GM18867 (cell line): ENCODE data around the gene CTCF.

Experiments used
- ATAC-seq: cut with Tn5 transposase; IDR thresholded peaks from one replicate; pipeline ENCODE4 v1.9.1; 2021; ENCODE audit warnings: mild to moderate bottlenecking, moderate library complexity; ENCODE audit not compliant: unreplicated experiment

Gene CTCF

DNA sequence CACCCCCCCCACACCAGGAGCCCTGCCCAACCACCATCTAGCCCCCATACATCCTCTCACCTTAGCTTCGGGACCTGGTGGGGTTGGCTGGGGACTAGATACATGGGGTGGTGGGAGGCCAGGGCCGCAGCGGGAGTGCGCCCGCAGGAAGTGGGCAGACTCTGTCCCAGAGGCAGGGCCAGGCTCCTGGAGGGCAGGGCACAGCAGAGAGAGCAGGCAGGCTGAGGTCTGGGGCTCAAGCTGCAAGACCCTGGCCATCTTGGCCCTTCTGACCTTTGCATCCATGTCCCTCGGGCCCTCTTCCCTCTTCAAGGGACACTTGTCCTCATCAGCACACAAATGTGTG is 101.5 kb downstream of the CTCF start:
- ATAC-seq = no peak

DNA sequence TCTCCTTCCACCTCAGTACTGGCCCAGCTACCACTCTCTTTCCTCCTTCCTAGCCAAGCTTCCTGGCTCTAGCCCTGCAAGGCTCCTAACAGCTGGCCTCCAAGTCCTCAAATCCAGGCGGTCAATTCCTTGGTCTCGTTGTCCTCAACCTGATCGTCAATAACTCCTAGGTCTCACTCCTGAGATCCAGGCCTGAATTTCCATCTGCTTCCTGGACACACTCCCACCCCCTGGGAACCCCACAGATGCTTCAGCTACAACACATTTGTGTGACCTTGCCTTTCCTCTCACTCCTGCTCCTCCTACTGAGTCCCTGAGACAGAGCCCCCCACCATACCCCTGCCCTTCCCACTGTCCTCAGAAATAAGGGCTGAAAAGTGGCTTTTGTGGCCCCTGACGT is 101.9 kb downstream of the CTCF start:
- ATAC-seq = no peak

DNA sequence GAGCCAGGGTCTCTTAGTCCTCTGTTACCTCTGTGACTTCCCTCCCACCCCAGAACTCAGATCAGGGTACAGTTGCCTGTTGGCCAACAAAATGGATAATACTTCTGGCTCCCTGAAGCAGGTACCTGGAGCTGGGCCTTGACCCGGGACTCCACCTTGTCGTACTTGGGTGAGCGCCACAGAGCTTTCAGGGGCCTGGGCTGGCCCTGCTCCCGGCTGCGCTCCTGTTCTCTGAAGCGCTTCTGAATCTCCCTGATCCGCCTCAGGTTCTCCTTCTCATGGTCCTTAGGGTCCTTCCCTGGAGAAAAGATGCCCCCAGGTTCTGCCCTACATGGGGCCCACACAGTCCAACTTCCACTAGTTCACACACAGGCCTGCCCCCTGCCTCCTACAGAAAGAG is 102.5 kb downstream of the CTCF start:
- no peak for ATAC-seq

DNA sequence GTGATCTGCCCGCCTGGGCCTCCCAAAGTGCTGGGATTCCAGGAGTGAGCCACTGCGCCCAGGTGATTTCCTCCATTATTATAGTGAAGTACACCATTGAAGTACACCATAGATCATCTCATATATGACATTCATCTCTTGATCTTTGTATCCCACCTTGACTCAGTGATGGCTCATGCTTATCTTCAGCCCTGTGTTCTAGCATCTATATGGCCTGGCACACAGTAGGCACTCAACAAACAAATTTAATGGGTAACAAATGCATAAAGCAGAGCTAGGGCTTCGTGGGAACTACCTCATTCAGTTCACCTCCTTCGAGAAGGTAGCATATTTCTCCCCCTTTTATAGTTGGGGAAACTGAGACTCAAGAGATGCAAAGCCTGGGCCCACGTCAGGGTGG is 103.3 kb downstream of the CTCF start:
- no peak for ATAC-seq

DNA sequence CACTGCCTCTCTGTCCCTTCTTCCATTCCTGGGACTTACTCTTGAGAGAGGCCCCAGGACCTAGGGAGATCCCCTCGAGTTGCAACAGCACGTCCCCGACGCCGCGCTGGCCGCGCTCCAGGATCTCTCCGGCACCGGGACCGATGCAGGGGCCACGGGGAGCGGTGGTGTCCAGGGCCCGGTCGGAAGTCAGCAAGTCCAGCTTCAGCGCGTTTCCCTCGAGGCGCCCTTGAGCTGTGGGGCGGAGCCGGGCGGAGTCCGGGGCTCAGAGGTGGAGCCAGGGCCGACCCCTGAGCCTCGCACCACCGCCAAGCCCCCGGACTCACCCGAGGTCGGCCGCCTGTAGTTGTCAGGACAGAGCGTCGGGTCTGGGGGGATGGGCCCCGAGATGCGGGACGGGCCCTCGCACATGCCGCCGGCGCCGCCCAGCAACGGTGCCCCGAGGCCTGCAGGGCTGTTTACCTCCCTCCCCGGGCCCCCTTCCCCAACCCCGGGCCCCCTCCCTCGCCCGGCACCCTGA is 103.8 kb downstream of the CTCF start:
- no peak for ATAC-seq

DNA sequence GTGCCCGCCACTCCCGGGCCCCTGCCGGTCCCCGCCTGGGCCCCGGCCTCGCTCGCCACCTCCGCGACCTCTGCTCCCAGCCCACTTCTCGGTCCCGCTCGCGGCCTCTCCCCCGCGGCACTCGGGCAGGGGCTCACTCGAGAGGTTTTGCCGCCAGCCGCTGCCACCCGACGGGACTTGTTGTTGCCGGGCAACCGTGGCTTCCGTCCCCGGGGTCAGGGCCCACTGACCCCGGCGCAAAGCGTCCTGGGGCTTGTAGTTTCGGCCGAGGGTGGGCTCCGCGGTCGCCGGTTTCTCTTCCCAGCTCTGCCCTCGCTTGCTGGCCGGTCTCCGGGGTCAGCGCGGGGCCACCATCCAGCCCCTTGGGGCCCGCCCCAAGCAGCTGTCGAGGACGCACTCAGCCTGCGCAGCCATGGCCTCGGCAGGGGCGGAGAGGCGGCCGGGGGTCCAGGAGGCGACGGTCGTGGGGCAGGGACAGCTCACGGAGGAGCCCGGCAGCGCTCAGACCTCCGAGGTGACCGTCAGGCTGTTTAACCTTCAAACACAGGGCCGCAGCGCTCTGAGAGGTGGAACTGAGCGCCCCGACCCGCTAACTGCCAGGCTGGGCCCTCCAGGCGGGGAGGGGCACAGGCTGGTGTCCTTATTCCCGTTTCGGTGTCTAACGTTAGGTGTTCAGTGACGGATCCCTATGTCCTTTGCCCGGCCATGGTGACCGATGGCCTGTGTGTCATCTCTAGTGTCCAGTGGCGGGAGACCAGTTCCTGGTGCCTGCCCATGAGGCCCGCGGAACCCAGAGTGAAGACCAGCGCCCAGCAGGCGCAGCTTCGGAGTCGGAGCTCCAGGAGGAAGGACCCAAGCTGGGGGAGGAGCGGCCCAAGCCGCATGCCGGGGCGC is 104.5 kb downstream of the CTCF start, which contains the start of the genes C16orf86 and ENKD1:
C16orf86 (plus strand) TSS at position 256 of the 894 bp plus-strand sequence; CDS start at position 413, 157 bp downstream.
ENKD1 (minus strand) TSS at position 192 of the 894 bp plus-strand sequence. CDS start 308 bp downstream, outside the sequence.
- ATAC-seq = peak; percentile 59

DNA sequence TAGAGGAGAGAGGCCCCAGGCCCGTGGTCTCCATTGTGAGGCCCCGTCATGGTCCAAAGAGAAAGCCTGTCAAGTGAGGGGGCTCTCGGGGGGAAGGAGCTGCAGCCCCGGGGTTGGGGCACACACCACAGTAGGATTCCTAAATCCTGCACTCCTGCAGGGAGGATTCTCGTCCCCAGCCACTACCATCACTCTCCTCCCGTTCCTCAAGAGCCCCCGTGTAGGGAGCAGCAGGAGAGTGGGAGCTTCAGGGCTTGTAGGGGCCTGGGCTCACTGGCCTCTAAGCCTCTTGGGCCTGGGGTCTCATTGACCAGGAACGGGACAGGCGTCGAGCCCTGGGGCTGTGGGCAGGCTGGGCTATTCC is 105.1 kb downstream of the CTCF start:
- ATAC-seq = no peak

DNA sequence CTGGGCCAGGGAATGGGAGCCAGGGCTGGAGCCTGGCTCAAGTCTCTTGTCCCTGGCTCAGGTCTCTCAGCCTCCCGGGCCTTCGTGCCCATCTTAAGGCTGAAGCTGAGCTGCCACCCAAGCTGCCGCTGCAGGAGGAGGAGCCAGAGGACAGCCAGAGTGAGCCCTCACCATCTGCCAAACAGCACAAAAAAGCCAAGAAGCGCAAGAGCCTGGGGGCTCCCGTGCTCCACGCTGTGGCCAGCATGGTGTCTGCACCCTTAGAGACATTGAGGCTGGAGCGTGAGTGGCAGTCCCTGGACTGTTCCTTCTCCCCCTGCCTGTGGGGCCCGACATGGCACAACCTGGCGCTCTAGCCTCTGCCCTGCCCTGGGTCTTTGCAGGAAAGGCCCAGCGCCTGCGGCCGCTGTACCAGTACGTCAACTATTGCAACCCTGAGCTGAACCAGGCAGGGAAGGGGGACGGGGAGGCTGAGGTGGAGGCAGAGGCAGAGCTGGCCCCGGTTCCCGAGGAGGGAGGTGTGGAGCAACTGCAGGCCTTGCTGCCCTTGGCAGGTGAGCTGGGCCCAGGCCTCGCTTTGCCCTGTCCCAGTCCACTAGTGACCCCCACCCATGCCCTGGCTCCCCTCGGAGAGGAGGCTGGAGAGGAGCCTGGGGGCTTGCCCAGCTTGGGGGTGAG is 105.6 kb downstream of the CTCF start:
- peak; percentile 62 for ATAC-seq

DNA sequence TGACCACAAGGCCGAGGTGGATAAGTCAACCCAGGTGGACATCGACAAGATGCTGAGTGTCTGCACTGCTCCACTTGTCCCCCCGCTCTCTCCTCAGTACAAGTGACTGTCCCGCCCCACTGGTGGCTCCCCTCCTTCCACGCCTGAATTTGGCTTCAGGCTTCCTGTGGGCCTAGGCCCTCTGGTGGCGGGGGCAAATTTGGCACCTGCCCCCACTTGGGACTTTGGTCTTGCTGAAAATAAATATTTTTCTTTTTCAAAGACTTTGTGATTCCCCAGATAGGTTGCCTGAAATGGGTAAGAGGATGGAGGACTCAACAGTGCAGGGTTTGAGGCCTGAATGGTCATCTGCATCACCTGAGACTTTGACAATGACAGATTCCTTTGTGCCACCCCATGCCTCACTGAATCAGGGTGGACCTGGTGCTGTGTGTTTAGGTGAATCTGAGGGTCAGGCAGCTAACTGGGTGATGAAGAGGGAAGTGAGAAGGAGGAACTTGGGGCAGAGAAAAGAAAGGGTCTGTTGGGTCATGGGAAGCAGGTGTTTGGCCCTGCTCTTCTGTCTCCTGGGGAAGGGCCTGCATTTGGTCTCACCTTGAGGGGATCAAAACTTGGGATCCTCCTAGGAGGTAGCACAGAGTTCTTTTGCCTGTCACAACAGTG is 106.3 kb downstream of the CTCF start:
- ATAC-seq = no peak

DNA sequence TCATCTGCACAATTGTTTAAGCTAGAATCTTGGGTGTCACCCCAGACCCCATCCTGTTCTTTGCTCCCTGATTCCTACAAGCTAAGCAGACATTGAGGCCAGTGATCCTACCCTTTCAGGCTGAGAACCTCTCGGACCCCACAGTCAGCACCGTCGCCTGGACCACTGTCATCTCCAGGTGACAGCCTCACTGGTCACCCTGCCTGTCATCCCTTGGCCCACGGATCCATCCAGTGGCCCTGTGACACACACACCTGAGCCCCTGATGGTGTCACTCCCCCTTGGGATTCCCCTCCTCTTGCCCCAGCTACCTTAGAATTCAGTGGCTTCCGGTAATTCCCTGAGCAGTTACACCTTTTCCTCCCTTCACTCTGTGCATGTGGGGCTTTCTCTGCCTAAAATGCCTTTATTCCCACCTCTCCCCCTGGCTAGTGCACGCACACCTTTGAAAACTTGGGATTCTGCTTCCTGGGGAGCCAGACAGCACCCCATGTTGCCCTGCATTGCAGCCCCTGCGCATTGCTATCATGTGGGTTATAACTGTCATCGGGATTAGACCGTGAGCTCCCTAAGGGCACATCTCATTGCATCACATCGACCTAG is 107.3 kb downstream of the CTCF start:
- no peak for ATAC-seq

DNA sequence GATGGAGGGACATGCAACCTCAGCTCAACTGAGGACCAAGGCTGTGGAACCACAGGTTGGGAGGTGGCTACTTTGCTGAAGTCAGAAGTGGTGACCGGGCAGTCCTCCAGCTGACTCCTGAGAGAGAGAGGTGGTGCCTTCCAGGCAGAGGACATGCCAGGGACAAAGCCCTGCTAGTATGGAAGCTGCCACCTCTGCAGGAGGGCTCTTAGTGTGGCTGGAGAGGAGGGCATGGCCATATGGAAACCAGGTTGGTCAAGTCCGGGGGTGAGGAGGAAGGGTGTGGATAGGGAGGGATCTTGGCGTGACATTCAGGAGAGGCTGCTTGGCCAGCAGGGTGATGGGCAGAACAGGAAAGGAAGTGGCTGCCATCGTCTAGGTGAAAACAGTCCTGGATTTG is 110.0 kb downstream of the CTCF start:
- ATAC-seq = no peak

DNA sequence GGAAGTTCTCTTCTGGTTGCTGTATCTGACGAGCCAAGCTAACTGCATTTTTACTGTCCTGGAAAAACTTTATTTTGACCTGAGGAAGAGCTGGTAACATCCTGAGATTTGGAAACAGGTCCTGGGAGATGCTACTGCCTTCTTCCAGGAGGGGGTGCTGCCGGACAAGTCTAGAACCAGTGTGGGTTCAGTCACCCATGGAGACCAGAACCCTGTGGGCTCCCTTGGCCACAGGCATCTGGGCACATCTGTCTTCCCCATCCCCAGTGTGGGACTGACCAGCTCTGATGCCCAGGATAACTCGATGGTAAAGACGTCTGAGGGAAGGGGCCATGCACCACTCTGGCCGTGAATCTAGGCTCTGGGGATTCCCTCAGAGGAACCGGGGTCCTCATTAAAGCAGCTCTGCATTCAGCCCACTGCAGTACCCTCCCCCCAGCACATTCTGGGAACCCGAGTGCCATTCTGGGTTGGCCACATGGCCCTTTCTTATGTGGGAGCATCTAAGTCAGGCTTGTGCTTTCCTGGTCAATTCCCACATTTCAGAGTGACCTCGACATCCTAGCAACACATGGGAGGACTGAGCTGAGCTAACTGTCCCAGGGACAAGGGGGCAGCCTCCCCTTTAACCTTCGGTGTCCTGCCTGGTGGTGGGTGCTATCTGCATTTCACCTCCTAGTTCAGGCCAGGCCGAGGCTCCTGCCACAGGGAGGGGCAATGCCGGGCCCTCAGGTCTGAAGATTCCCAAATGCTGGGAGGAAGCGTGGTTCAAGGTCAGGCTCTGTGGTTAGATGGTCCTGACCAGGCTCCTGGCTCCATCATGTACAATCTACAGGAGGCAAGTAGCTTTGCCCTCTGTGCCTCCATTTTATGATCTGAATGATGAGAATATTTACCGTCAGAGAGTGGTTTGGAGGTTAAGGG is 110.7 kb downstream of the CTCF start:
- ATAC-seq = no peak

DNA sequence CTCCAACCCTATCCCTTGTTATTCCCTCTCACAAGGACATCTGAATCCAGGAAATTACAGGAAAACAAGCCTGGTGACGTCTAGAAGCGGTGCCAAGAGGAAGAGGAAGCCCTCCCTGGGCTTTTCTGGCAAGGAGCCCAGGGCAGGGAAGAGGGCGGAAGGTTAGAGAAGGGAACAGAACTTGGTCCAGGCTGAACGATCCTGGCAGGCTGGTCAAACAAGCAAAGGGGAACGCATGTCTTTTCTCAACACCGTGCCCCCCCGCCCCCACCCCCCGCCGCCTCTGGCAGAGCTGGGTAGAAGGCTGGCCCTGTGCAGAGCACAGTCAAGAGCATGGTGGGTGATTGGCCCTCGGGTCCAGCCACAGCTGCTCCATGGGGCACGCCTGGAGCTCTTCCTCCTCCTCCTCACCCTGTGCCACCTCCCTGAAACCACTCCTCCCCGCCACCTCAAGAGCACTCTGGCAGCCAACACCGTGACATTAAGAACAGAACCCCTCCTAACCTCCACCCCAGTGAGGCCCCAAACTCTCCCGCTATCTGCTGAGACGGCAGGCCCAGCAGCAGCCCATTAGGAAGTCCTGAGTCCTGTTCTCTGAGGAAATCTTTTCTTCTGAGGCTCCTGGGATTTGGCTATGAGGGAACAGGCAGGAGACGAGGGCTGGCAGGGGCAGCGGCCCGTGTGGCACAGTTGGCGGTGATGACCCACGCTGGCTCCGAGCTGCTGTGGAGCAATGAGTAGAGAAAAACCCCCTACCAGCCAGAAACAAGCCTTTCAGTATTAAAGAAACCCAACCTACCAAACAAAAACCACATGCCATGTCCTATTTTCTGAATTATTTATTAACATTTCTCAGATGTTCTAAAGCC is 111.6 kb downstream of the CTCF start:
- no peak for ATAC-seq

DNA sequence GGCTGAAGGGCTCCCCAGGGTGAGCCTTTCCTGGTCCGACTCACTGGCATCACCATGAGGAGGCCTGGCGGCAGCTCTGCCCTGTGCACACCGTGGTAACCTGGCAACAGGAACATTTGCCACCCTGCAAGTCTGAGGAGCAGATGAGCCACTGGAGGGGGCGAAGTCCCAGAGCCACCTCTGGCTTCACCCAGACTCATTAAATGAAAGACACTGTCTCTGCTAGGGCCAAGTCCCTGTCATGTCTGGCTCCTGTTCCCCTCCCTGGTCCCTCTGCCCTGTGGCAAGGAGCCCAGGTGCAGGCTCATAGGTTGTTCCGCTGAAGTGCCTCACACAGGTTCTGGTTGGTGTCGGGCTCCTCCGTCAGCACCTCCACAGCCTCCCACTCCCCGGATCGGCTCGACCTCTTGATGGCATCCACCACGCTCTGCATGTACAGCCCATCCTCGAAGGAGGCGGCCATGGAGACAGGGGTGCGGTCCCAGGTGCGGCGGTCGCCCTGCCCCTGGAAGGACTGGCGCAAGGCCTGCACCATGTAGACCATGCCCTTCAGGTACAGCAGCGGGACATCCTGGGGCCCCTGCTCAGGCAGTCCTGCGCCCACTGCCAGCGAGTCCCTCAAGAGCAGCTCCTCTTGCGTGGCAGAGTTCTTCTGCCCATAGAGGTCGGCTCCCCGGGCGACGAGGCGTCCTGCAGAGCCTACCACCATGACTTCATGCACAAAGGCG is 112.7 kb downstream of the CTCF start:
- no peak for ATAC-seq

DNA sequence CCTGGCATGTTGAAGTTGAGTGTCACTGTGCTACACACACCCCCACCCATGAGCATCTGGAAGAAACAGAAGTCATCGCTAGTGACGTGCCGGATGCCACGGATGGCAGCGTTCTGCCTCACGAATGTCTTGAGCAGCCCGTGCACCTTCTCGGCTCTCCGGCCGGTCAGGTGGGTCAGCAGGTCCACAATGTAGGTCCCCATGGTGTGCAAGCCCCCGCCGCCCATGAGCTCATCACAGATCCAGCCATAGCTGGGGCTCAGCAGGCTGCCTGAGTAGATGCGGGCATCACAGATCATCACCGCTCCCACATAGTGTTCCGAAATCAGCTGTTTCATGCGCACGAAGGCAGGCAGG is 113.2 kb downstream of the CTCF start:
- ATAC-seq = no peak

DNA sequence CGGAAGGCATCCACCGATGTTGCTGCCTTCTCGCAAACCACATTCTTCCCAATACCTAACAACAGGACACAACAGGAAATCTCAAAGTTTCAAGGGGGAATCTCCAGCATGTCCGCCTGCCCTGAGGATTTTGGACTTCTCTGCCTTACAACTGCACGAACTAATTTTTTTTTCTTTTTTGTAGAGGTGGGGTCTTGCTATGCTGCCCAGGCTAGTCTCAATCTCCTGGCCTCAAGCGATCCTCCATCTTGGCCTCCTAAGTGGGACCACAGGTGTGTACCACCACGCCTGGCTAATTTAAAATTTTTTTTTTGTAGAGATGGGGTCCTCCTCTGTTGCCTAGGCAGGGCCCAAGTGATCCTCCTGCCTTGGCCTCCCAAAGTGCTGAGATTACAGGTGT is 113.7 kb downstream of the CTCF start:
- ATAC-seq = no peak

DNA sequence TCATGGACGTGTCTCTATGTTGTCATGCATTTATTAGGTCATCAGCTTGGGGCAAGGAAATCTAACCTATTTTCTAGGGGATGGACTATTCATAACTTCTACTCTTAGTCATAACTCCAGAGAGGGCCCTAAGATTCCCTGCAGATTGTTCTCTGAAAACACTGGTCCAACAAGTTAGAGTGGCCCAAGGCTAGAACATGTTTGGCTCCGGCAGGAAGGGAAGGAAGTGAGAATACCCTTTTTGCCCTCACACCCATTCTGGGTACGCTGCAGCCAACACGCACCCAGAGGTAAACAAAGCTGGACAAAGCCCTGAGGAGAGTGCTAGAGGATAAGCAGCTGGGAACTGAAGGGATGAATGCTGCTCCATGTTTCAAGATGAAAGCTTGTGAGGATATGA is 114.2 kb downstream of the CTCF start:
- no peak for ATAC-seq

DNA sequence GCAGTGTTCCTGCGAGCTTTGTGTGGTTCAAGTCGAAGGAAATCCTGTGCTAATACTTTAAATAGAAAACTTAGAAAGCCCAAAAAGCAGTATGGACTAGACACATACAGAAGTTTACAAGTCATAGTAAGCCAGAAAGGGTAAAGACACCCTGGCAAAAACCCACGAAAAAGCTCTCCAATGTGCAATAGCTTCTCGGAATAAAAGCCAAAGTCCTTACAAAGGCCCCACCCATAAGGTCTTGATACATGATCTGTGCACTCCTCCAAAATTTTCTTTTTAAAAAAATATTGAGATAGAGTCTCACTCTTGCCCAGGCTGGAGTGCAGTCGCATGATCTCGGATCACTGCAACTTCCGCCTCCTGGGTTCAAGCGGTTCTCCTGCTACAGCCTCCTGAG is 114.6 kb downstream of the CTCF start:
- no peak for ATAC-seq

DNA sequence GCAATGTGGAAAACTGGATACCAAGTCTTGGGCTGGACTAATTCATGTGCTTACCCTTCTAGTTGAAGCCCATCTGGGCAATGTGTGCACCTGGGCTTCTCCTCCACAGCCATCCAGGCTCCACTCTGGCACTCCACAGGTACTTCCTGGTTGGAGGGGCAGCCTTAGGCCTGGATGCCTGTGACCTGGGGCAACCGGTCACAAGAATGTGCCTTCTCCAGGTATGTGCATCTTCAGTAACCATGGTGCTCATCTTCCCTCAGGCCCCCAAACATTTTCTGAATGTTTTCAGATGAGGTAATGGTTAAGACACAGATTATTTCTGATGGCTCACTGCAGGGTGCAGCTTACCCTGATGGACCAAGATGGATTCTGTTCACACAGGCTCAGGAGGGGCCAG is 115.4 kb downstream of the CTCF start:
- no peak for ATAC-seq
